GM21825 (cell line): Measurements from ENCODE around the gene CDC14A.
"Not testable (repeated sequence)": the region's sequence is repeated elsewhere in the genome, so short reads cannot be mapped to it uniquely, and the experiment has no call there.

Experiments
- ATAC-seq: cut with Tn5 transposase; IDR thresholded peaks from one replicate; pipeline ENCODE4 v1.9.1; 2021; ENCODE audit warnings: mild to moderate bottlenecking, moderate library complexity; ENCODE audit not compliant: unreplicated experiment

CDC14A gene

GRCh38 chr1:100332331-100332730 is 20.0 kb upstream of the CDC14A start:
- ATAC-seq, result no peak

- no peak for ATAC-seq
These were observed 16.9 kb upstream of the CDC14A start for GRCh38 chr1:100335436-100335835.

- not testable (repeated sequence) for ATAC-seq
These were observed 14.4 kb upstream of the CDC14A start for GRCh38 chr1:100337878-100338277.

DNA sequence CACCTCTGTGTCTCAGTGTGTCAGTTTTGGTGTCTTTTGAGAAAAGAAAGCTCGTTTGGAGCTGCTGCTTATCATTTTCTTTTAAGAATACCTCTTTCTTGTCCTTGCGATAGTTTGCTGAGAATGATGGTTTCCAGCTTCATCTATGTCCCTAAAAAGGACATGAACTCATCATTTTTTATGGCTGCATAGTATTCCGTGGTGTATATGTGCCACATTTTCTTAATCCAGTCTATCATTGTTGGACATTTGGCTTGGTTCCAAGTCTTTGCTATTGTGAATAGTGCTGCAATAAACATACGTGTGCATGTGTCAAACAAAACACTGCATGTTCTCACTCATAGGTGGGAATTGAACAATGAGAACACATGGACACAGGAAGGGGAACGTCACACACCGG is 12.6 kb upstream of the CDC14A start:
- ATAC-seq, result not testable (repeated sequence)

DNA sequence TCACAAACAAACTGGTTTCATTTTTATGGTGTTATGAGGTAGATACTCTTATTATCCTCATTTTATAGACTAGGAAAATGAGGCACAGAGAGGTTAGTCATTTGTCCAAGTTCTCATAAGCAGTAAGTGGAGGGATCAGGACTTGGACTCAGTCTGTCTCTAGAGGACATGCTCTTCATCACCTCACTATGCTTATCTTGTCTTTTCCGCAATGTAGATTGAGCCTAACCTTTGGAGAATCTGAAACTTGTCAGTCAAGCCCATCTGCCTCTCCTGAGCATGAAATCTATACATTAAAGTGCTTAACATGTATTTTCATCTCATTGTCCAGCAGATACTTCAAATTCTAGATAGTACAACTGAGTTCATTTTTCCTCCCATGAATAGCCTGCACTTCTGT is 11.8 kb upstream of the CDC14A start:
- no peak for ATAC-seq

- ATAC-seq, result no peak
These were observed 10.0 kb upstream of the CDC14A start for GRCh38 chr1:100342348-100342747.

GRCh38 chr1:100343897-100344296 is 8.4 kb upstream of the CDC14A start:
- no peak for ATAC-seq

DNA sequence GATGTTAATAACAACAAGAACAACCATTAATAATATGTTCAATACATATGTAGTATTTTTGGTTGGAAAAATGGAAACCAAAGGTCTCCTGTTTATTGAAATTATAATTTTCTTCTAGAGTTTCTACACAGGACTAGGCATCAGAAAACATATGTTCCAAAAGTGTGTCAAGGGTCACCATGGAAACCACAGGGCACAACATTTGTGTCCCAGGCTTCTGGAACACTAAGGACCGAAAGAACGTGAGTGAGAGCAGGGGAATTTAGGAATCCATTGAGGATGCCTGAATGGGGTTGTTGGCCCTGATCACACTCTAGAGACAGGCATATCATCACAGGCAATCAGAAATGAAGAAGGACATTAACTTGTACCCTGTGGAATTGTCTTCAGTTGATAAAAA is 7.5 kb upstream of the CDC14A start:
- no peak for ATAC-seq

- ATAC-seq, result no peak
These were observed 5.9 kb upstream of the CDC14A start for GRCh38 chr1:100346387-100346786.

DNA sequence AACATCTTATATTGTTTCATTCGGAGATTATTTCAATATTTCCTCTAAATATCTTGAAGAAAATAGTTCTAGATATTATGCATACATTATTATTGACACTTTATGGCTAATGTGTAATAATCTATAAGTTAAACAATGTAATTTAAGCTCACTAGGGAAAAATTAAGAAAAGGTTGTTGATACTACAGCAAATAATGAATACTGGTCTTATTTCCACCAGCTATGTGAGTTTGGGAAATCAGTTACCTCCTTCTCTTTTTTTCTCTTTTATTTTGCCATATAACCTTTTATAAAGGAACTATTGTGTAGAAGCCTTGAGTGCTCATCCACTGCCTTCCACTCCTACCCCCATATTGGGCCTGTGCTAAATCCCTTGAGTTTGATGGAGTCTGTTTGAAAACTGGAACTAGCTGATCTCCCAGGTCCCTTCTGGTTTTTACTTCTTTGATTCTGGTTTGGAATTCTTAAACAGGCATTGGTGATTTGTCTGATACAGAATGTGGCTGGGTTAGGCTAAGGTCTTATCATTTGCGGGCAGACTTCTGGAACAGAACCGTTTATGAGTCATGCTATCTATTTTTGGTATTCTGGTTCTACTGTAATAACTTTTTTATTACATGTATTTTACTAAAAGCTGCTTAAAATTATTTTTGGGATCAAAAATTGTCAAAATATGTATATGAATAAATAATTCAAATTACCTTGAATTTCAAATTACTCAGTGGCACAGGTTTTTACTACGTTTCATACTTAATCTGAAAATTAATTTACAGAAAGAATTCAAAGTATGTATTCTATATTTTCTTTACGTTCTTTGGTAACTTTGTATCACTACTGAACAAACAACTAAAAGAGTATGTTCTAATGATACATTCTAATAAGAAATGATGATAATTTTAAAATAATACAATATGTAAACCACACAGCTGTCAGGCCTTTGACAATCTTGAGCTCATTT is 5.0 kb upstream of the CDC14A start:
- ATAC-seq, result no peak

GRCh38 chr1:100348549-100349144 is 3.7 kb upstream of the CDC14A start:
- ATAC-seq, result no peak

DNA sequence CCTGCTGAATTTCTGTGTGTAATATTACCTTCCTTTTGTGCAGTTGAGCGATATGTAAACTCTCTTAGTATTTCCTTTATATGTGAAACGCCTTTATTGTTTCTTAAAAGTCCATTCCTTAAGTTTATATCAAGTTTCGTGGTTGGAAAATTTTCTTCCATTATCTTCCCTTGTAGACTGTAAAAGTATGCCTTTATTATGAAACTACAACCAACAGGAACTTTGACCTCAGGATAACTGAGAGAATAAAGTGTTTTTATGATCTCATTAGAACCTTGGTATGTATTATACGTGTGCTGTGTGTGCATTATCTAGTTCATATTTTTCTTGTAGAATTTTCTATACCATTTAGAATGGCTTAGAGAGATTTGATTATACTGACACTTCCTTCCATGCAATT is 3.1 kb upstream of the CDC14A start:
- no peak for ATAC-seq

DNA sequence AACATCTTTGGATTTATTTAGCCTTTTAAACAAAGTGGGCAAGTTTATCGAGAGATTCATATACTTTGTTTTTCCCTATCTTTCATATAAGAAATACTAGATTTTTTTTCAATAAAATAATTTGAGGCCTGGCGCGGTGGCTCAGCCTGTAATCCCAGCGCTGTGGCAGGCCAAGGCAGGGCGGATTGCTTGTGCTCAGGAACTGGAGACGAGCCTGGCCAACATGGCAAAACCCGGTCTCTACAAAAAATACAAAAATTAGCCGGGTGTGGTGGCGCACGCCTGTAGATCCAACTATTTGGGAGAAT is 1.6 kb upstream of the CDC14A start:
- ATAC-seq, result no peak

DNA sequence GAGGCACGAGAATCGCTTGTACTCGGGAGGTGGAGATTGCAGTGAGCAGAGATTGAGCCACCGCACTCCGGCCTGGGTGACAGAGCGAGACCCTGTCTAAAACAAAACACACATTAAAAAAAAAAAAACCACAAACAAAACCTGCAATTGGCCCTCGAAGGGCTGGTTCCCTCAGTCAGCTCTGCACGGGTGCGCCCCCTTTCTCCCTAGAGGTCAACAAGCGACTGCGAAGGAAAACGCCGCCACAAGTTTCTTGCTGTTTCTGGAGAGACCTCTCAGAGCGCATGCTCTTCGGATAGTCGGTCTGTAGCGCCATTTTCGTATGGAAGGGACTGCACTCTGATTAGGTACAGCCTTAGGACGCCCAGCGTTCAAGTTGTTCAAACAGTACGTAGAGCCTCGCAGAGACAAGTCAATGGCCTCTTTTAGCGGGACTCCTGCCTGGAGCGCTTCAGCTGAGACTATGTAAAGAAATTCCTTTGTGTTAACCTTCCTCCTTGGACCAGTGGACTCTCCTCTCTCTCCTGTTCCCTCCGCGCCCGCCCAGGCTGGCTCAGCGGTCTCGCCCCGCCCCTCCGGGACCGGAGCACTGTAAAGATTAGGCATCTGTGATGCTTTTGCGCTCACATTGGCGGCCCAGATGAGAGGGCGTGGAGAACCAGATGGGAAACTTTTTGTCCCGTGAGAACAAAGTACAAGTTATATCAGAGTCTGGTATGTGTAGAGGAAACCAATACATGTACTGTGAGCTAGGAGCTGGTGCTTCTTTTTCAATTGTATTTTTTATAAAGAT is 1.0 kb upstream of the CDC14A start:
- ATAC-seq, result peak; percentile 52

DNA sequence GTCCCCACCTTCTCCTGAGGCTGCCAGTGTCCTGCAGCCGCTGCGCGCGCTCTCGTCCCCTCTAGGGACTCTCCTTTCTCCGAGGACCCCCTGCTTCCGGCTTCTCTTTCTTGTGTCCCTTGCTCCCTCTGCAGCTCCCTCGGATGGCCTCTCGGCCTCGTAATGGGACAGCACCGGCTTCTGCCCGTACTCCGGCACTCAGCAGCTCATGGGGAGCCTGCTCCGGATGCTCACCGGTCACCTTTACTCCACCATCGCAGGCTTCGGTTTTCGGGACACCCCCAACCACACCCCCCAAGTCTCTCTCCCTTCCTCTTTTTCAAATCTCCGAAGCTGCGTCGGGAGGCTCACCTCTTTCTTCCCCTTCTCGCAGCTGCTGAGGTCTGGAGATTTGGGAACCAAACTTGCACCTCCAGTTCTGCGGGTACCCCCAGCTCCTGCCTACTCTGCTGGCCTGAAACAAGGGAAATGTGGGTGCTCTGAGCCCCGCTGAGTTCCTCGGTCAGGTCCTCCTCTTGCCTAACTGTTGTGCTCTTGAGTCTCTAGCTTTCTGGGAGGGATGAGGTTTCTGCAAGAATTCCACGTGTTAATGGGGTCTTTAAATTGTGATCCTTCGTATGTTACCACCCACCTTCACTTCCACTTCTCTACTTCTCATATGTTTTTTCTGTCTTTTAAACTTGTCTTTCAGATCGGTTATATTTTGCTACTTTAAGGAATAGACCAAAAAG is 930 bp downstream of the CDC14A start:
- ATAC-seq, result peak; percentile 38

- no peak for ATAC-seq
These were observed 1.7 kb downstream of the CDC14A start for GRCh38 chr1:100353988-100354387.

DNA sequence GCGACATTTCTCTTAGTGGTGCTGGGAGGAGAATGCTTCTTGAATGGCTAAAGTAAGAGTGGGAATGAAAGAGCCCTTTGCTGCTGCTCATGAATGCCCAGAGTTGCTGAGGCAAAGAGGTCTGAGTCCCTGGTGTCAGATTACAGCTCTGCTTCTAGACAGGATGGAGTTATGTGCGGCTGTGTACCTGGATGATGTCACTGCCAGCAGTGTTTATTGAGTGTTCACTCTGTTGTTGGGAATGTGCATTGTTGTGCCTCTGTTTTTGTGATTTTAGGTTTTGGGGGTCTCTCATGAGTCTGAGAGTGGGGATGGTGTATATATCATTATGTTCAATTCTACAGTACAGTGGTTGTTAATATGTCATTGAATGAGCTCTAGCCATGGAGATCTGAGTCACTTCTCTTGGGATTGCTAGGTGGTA is 2.7 kb downstream of the CDC14A start:
- ATAC-seq, result no peak

- no peak for ATAC-seq
These were observed 5.9 kb downstream of the CDC14A start for GRCh38 chr1:100358210-100358609.

- ATAC-seq, result no peak
These were observed 6.8 kb downstream of the CDC14A start for GRCh38 chr1:100359139-100359538.

DNA sequence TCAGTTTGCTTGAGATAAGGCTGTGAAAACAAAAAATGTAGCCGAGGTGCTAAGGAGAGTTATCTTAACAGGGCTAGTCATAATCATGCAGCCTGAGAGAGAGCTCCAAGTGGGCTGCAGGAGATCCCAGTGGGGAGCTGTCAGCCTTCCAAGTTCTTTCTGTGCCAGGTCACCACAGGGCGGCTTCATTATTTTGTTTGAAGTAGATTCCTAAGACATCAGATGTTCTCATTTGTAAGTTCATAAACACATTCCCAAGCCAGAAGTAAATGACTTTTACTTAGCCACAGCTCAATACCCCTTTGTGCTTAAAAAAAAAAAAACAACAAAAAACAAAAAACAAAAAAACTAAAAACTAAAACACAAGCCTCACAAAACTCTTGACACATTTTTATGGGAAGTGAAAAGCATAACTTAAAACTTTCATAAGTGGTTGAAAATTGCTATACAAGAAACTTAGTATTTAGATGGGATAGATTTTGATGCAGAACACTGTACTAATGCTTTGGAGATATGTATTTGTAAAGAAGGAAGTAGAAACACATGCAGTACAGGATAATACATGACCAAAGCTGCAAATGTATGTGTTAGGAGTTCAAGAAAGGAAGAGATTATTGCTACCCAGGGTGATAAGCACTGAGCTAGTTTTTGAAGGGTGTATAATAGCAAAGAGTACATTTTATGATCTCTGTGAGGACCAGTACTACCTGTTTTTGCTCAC is 8.6 kb downstream of the CDC14A start:
- ATAC-seq, result no peak
